ENCODE results near the gene NDUFV2. TPM values are rescaled to one million over a fixed set of nuclear protein-coding genes. Genes with fewer than 3 reads are reported as not detected.

NDUFV2 gene
- total and polyA plus RNA-seq, 2 of the 13 experiments (the other 11 are each of a cell fraction or from before 2014, with no cell fraction given), result 216 to 299 TPM

DNA sequence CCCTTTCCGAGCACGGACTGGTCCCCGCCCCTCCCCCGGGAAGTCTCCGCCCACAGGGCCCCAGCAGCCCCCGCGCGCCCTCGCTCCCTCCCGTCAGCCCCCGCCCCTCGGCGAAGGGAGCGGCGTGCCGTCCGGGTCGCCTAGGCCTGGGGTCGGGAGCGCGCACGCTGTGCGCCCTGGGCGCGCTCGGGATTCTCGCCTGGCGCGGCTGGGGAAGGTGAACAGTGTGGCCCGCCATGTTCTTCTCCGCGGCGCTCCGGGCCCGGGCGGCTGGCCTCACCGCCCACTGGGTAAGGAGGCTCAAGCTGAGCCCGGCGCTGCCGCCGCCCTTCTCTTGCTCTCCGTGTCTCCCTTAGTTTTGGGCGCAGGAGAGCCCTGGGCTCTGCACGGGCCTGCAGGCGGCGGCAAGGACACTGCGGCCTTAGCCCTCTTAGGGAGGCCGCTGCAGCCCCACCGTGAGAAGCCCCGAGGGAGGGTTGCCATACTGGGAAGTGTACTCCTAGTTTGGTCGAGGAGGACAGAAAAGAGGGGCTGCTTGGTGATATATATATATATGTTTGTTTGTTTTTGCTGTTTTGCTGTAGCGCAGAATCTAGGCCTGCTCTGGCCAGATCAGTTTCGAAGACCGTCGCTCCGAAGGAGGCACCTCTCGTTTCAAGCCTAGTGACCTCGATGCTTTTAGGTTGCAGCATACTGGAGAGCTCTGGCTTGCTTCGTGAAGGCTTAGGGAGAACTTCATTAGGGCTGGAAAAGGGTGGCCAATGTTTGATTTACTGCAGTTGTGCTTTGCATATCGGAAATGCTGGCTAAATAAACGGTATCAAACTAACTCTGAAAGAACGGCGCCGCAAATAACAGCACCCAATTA is at the start of gene NDUFV2 (continued):
- TF ChIP-seq ZNF709 (CRISPR knock-in tag; IDR thresholded peaks at IDR 0.05), result no peak
- TF ChIP-seq HOXA7 (CRISPR knock-in tag; IDR thresholded peaks at IDR 0.05), result no peak
- TF ChIP-seq FLYWCH1 (CRISPR knock-in tag; IDR thresholded peaks at IDR 0.05), result no peak
- peak; percentile 57; the same call in 1 of the 2 replicates for TF ChIP-seq POLR2AphosphoS5 (IDR thresholded peaks at IDR 0.05; ENCODE audit: low read depth, low read length)
- TF ChIP-seq ZNF207 (IDR thresholded peaks at IDR 0.05; ENCODE audit: borderline replicate concordance), result no peak
- TF ChIP-seq, protein P1, sequence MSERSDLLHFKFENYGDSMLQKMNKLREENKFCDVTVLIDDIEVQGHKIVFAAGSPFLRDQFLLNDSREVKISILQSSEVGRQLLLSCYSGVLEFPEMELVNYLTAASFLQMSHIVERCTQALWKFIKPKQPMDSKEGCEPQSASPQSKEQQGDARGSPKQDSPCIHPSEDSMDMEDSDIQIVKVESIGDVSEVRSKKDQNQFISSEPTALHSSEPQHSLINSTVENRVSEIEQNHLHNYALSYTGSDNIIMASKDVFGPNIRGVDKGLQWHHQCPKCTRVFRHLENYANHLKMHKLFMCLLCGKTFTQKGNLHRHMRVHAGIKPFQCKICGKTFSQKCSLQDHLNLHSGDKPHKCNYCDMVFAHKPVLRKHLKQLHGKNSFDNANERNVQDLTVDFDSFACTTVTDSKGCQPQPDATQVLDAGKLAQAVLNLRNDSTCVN (CRISPR knock-in tag; IDR thresholded peaks at IDR 0.05; ENCODE audit: borderline replicate concordance), result no peak; the same call in 1 of the 2 replicates
- TF ChIP-seq PHF8 (CRISPR knock-in tag; IDR thresholded peaks at IDR 0.05), result peak; percentile 97
- no peak for TF ChIP-seq ZNF24 (IDR thresholded peaks at IDR 0.05)
- peak; percentile 76 for TF ChIP-seq ZNF605 (CRISPR knock-in tag; IDR thresholded peaks at IDR 0.05)
- 0 out of 2 replicates have a peak, but pooled peaks have one; percentile 42 for TF ChIP-seq ZNF619 (CRISPR knock-in tag; IDR thresholded peaks at IDR 0.05)
- TF ChIP-seq, protein P2, sequence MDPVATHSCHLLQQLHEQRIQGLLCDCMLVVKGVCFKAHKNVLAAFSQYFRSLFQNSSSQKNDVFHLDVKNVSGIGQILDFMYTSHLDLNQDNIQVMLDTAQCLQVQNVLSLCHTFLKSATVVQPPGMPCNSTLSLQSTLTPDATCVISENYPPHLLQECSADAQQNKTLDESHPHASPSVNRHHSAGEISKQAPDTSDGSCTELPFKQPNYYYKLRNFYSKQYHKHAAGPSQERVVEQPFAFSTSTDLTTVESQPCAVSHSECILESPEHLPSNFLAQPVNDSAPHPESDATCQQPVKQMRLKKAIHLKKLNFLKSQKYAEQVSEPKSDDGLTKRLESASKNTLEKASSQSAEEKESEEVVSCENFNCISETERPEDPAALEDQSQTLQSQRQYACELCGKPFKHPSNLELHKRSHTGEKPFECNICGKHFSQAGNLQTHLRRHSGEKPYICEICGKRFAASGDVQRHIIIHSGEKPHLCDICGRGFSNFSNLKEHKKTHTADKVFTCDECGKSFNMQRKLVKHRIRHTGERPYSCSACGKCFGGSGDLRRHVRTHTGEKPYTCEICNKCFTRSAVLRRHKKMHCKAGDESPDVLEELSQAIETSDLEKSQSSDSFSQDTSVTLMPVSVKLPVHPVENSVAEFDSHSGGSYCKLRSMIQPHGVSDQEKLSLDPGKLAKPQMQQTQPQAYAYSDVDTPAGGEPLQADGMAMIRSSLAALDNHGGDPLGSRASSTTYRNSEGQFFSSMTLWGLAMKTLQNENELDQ (CRISPR knock-in tag; IDR thresholded peaks at IDR 0.05; ENCODE audit: borderline replicate concordance), result no peak
- peak; percentile 98 for TF ChIP-seq MAZ (IDR thresholded peaks at IDR 0.05; ENCODE audit: borderline replicate concordance, low read depth, low read length)
- TF ChIP-seq MAZ (CRISPR knock-in tag; IDR thresholded peaks at IDR 0.05; ENCODE audit: low read depth), result peak; percentile 99
- peak; percentile 84; the same call in 1 of the 2 replicates for TF ChIP-seq ZNF616 (CRISPR knock-in tag; IDR thresholded peaks at IDR 0.05; ENCODE audit: low read depth)
- no peak for TF ChIP-seq ATRX (CRISPR knock-in tag; IDR thresholded peaks at IDR 0.05; ENCODE audit: borderline replicate concordance)
- TF ChIP-seq ETV6 (CRISPR knock-in tag; conservative IDR thresholded peaks at IDR 0.05), result 0 out of 2 replicates have a peak, but pooled peaks have one; percentile 39
